Measurements from ENCODE around the gene MSGN1.
"Not testable (repeated sequence)": the region's sequence is repeated elsewhere in the genome, so short reads cannot be mapped to it uniquely, and the experiment has no call there.

Gene MSGN1

GRCh38 chr2:17805717-17806363 is 10.4 kb upstream of the MSGN1 start:
- no peak for DNase-seq

- DNase-seq: no peak
Measured at GRCh38 chr2:17813010-17813741, 3.1 kb upstream of the MSGN1 start.

GRCh38 chr2:17813742-17814473 is 2.4 kb upstream of the MSGN1 start:
- DNase-seq: peak; percentile 77

- no peak for DNase-seq
Measured at GRCh38 chr2:17814601-17815000, 1.7 kb upstream of the MSGN1 start.

- DNase-seq: no peak
Measured at GRCh38 chr2:17815468-17816184, 634 bp upstream of the MSGN1 start.

- no peak for DNase-seq
Measured at GRCh38 chr2:17818235-17818815, 2.1 kb downstream of the MSGN1 start.

- no peak for DNase-seq
Measured at GRCh38 chr2:17821080-17821479, 4.8 kb downstream of the MSGN1 start.

- DNase-seq: no peak
Measured at GRCh38 chr2:17821535-17822444, 5.5 kb downstream of the MSGN1 start.

GRCh38 chr2:17822445-17823117 is 6.3 kb downstream of the MSGN1 start:
- DNase-seq: no peak

GRCh38 chr2:17823646-17824045 is 7.4 kb downstream of the MSGN1 start:
- not testable (repeated sequence) for DNase-seq

- DNase-seq: no peak
Measured at GRCh38 chr2:17827316-17827715, 11.1 kb downstream of the MSGN1 start.

GRCh38 chr2:17827785-17828184 is 11.5 kb downstream of the MSGN1 start:
- DNase-seq: no peak

GRCh38 chr2:17830053-17831034 is 14.1 kb downstream of the MSGN1 start:
- no peak for DNase-seq

GRCh38 chr2:17835516-17835915 is 19.3 kb downstream of the MSGN1 start:
- no peak for DNase-seq

- DNase-seq: no peak
Measured at GRCh38 chr2:17839959-17840358, 23.7 kb downstream of the MSGN1 start.

- DNase-seq: no peak
Measured at GRCh38 chr2:17843457-17843856, 27.2 kb downstream of the MSGN1 start.

- DNase-seq: no peak
Measured at GRCh38 chr2:17845806-17846205, 29.5 kb downstream of the MSGN1 start.

- DNase-seq: no peak
Measured at GRCh38 chr2:17846676-17847075, 30.4 kb downstream of the MSGN1 start.

- DNase-seq: no peak
Measured at GRCh38 chr2:17847236-17847635, 31.0 kb downstream of the MSGN1 start.

GRCh38 chr2:17849275-17849674 is 33.0 kb downstream of the MSGN1 start:
- DNase-seq: peak; percentile 12
